AG04449 (cell line): ENCODE measurements around the gene TMED6.

Source experiments
- CTCF ChIA-PET: fragments of 350-600 bp; formaldehyde crosslinking; extraction: SDS; loops from one replicate; lab custom pipeline; 2021; ENCODE audit warnings: antibody characterized with exemption; lab: Yijun Ruan, JAX
- POLR2A ChIA-PET: fragments of 400-600, 350-600 bp; formaldehyde crosslinking; extraction: SDS; loops from one replicate; lab custom pipeline; 2020; ENCODE audit warnings: antibody characterized with exemption, inconsistent platforms; lab: Yijun Ruan, JAX
- DNase-seq: peaks from one replicate; pipeline ENCODE4 v3.0.0-alpha.2; 2010; ENCODE audit warnings: low read depth, low spot score
- H3K4me3 ChIP-seq: 2 replicates; pipeline ENCODE4 v1.5.1; 2011; ENCODE audit warnings: low read depth, mild to moderate bottlenecking, control low read depth, low read length
- CTCF ChIP-seq: IDR thresholded peaks from one replicate; pipeline ENCODE4 v1.5.1; 2011; ENCODE audit warnings: mild to moderate bottlenecking, moderate library complexity, low read length, control low read depth, inconsistent platforms; ENCODE audit not compliant: insufficient read depth; ENCODE audit errors: missing control alignments

The TMED6 gene

DNA sequence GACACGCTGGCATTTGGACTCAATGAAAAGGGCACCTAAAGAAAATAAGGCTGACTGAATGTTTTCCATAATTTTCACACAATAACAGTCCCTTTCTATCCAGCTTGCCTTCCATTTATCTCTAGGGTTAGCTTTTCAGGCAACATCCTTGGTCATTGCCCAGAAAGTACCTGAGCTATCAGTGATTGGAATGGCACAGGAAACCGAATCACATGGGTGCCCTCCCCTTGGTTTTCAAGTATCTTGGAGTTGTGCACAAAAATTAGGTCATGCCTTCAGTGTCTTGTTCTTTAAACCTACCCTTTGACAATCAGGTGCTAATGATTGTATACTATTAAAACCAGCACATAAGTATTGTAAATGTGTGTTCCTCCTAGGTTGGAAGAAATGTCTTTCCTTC lies 43.7 kb downstream of the TMED6 start:
- CTCF ChIA-PET = no interaction called here
- no peak for DNase-seq
- POLR2A ChIA-PET = interaction anchor here (0.6 kb wide), 1 partner anchor 92 kb away, joined by 3 read pairs; no protein-coding TSS in a partner anchor
- H3K4me3 ChIP-seq = no peak overlapping the region
- TF ChIP-seq CTCF = no peak

DNA sequence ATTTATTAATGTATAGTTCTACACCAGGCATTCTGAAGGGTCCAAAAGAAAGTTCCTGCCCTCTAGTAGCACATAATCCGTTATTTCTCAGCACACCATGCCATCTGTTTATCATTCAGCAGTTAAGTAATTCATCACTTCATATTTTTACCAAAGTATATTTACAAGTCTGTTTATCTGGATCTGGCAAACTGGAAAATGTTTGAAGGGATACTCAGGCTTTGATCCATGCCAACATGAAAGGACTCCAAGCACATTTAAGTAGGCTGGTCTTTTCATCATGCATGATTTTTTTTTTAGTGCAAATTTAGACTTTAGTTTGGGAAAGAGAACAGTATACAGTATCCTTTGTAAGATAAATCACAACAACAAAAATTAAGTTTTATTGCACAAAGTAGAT lies 44.5 kb downstream of the TMED6 start:
- TF ChIP-seq CTCF = no peak
- ChIA-PET CTCF (interaction anchor here (2.6 kb wide), 1 partner anchor 157 kb away, joined by 15 read pairs; no protein-coding TSS in a partner anchor), POLR2A (no interaction called here)
- no peak for DNase-seq
- no peak overlapping the region for H3K4me3 ChIP-seq

DNA sequence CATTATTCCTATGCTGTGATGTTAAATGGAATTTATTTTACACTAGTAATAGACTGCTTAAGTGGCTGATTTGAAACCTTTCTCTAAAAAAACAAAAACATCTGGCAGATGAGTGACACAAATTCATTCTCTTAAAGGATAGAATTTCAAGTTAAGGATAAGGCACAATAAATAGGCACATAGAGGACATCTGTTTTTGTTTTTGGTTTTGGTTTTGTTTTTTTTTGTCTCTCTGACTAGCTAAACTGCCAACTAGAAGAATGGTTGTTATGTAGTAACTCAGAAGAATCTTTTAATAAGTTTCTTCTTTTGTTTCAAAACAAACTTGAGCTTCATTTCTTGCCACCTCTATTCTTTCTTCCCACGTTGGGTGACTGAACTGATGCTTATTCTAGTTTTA lies 45.6 kb downstream of the TMED6 start:
- CTCF ChIA-PET = interaction anchor here (2.6 kb wide), 1 partner anchor 156 kb away, joined by 15 read pairs; no protein-coding TSS in a partner anchor
- POLR2A ChIA-PET = no interaction called here

DNA sequence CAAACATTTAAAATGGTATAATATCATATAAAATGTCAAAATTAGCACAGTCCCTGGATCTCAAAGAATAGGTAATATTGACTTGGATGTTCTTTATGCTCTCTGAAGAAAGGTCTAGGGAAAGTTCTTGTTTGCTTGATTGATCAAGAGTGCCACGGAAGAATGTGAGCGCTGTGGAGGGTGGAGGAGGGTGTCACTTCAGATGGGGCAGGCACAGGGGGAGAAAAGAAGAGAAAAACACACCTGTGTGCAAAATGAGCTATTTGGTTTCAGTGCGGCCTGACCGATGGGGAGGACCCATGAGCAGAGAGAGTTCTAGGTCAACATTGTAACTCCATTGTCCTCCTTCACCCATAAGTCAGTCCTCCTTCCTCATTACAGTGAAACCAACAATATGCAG lies 49.3 kb downstream of the TMED6 start:
- no peak for TF ChIP-seq CTCF
- ChIA-PET POLR2A (no interaction called here), CTCF (interaction anchor here (0.6 to 2.8 kb wide), 7 partner anchors 8 to 153 kb away, joined by 4 to 12 read pairs (median 6); partner anchors contain the start of gene VPS4A)
- DNase-seq = no peak
- no peak overlapping the region for H3K4me3 ChIP-seq

More for the DNA sequence above, 45.6 kb downstream of the TMED6 start:
- DNase-seq = no peak
- no peak overlapping the region for H3K4me3 ChIP-seq
- TF ChIP-seq CTCF = no peak

DNA sequence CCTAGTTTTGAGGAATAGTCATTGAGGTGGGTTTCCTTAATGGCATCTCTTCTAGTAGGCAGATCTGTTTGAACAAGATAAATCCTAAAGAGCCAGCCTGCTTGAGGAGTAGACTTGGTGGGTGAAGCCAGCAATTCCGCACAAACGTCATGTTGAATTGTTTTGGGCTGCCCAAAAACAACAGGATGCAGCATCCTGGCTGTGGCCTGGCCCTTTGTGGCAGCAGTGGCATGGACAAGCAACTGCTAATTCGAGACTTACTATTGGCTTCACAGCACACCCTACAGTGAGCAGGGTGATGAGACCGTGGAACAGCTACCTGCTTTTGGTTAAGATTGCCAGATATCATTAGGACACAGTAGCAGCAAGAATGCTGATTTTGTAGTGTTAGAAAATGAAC lies 49.7 kb downstream of the TMED6 start:
- POLR2A ChIA-PET = no interaction called here
- CTCF ChIA-PET = interaction anchor here (1.2 to 2.8 kb wide), 5 partner anchors 9 to 152 kb away, joined by 4 to 12 read pairs (median 10); partner anchors contain the start of gene VPS4A
- no peak for TF ChIP-seq CTCF
- no peak for DNase-seq
- no peak overlapping the region for H3K4me3 ChIP-seq

GRCh38 chr16:69301187-69301586 lies 50.4 kb downstream of the TMED6 start:
- POLR2A ChIA-PET = no interaction called here
- DNase-seq = no peak
- TF ChIP-seq CTCF = no peak
- no peak overlapping the region for H3K4me3 ChIP-seq
- CTCF ChIA-PET = interaction anchor here (0.7 to 2.8 kb wide), 5 partner anchors 9 to 151 kb away, joined by 3 to 12 read pairs (median 10); no protein-coding TSS in a partner anchor
